GM19468 (cell line): ENCODE data around the gene GTF3C5.
"Not testable (repeated sequence)": the region's sequence is repeated elsewhere in the genome, so short reads cannot be mapped to it uniquely, and the experiment has no call there.

Source experiments
- ATAC-seq: cut with Tn5 transposase; IDR thresholded peaks from one replicate; pipeline ENCODE4 v1.9.1; 2021; ENCODE audit warnings: mild to moderate bottlenecking, moderate library complexity, moderate number of reproducible peaks; ENCODE audit not compliant: unreplicated experiment; ENCODE audit errors: extremely low read depth

The GTF3C5 gene

GRCh38 chr9:132995121-132995420 is 35.7 kb upstream of the GTF3C5 start:
- ATAC-seq: no peak

- no peak for ATAC-seq
These were observed 34.9 kb upstream of the GTF3C5 start for GRCh38 chr9:132995879-132996278.

GRCh38 chr9:132996526-132996925 is 34.3 kb upstream of the GTF3C5 start:
- ATAC-seq: no peak

GRCh38 chr9:132997591-132997990 is 33.2 kb upstream of the GTF3C5 start:
- ATAC-seq: no peak

- ATAC-seq: not testable (repeated sequence)
These were observed 32.6 kb upstream of the GTF3C5 start for GRCh38 chr9:132998221-132998620.

- no peak for ATAC-seq
These were observed 31.8 kb upstream of the GTF3C5 start for GRCh38 chr9:132998831-132999635.

- ATAC-seq: no peak
These were observed 28.4 kb upstream of the GTF3C5 start for GRCh38 chr9:133002147-133003070.

- ATAC-seq: no peak
These were observed 27.7 kb upstream of the GTF3C5 start for GRCh38 chr9:133003071-133003461.

GRCh38 chr9:133003671-133004090 is 27.1 kb upstream of the GTF3C5 start:
- no peak for ATAC-seq

GRCh38 chr9:133004091-133004998 is 26.5 kb upstream of the GTF3C5 start:
- ATAC-seq: no peak

- ATAC-seq: no peak
These were observed 25.6 kb upstream of the GTF3C5 start for GRCh38 chr9:133004999-133005760.

- no peak for ATAC-seq
These were observed 24.8 kb upstream of the GTF3C5 start for GRCh38 chr9:133005957-133006356.

GRCh38 chr9:133006731-133007352 is 24.0 kb upstream of the GTF3C5 start:
- no peak for ATAC-seq

GRCh38 chr9:133008406-133008805 is 22.4 kb upstream of the GTF3C5 start:
- no peak for ATAC-seq

GRCh38 chr9:133008824-133009223 is 22.0 kb upstream of the GTF3C5 start:
- no peak for ATAC-seq

- no peak for ATAC-seq
These were observed 20.8 kb upstream of the GTF3C5 start for GRCh38 chr9:133009906-133010582.

- no peak for ATAC-seq
These were observed 16.1 kb upstream of the GTF3C5 start for GRCh38 chr9:133014696-133015095.

- ATAC-seq: no peak
These were observed 7.5 kb upstream of the GTF3C5 start for GRCh38 chr9:133023117-133023890.
